ELR (cell line): ENCODE measurements around the gene KBTBD2.
"Not testable (repeated sequence)": the region's sequence is repeated elsewhere in the genome, so short reads cannot be mapped to it uniquely, and the experiment has no call there.

Experiments used
- DNase-seq: peaks from one replicate; pipeline ENCODE4 v3.0.0-alpha.2; 2015; ENCODE audit warnings: low read depth

Gene KBTBD2

DNA sequence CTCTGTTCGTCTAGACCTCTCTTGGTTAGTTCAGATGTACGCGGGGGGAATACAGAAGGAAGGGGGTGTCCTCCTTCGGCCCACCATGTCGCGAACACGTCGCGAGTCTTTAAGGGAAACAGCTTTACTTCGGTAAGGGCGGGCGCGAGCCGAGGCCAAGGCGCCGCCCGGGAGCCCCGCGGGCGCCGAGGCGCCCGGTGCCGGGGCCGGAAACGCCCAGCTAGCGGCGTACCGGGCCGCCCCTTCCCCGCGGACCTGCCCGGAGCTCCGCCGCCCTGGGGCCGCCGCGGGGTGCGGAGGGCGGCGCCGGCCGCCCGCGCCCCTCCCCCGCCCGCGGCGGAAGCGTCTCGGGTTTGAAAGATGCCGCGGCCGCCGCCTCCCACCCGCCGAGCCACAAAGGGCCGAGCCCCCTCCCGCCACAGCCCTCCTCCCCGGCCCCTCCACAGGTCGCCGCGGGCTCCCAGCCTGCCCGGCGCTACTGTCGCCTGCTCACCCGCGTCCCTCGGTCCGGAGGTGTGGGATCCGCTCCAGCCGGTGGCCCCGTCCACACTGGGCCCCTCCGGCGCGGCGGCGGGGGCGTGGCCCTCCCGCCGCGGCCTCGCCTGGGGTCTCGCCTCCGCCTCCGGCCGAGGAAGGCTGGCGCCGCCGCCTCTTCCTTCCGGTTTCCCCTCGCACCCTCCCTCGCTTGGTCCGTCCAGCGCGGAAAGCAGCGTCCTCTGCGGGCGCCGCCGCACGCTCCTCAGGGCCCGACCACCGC lies at the start of gene KBTBD2:
Gene KBTBD2, minus strand, starts transcription at position 718 of the 757 bp plus-strand sequence. CDS start 12,156 bp downstream, outside the sequence.
- DNase-seq = peak; percentile 93

- no peak for DNase-seq
Measured at GRCh38 chr7:32941181-32941580, 49.6 kb upstream of the KBTBD2 start.

GRCh38 chr7:32937344-32938174 lies 46.0 kb upstream of the KBTBD2 start:
- DNase-seq = peak; percentile 56

DNA sequence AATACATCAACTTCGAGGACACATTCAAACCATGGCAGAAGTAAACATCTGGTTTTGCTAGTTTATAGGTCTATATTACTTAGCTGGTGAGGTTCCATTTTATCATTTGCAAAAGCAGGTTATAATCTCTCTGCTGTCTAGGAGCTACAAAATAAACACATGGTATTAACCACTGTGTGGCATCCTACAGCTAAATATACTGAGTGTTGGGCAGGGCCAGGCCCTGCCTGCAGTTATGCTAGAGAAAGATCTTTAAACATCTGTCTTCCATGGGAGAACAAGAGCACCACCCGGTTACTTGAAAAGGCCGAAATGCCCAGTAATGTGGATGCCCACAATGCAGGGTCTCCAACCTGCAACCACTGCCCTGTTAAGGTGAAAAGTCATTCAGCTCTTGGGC lies 45.1 kb upstream of the KBTBD2 start:
- no peak for DNase-seq

DNA sequence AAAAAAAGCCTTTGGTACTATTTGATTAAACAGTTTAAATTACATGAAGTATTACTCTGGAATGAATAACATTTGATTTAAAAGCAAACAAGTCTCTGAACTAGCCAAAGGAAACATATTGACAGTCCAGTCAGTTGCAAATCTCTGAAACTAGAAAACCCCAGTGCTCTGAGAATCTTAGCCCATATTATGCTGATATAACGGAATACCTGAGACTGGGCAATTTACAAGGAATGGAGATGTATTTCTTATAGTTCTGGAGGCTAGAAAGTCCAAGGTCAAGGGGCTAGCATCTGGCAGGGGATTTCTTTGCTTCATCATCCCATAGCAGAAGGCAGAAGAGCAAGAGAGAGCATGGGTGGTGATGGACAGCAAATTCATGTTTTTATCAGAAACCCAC lies 44.0 kb upstream of the KBTBD2 start:
- no peak for DNase-seq

DNA sequence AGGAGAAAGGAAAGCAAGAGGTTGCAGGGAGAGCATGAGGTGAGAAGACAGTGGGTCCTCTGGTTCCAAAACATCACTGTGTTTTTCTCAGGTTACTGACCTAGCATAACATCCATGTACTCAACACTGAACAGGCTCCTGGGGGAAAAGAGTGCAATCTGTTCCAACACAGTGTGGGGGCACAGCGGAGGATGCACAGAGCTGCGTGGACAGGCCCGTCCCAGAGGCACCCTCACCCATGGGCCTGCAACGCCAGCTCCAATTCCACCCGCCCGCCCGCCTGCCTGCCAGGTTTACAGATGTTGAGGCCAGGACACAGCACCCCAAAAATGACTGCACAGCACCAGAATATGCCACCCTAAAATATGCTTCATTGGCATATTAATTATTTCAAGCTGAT lies 38.8 kb upstream of the KBTBD2 start:
- no peak for DNase-seq

DNA sequence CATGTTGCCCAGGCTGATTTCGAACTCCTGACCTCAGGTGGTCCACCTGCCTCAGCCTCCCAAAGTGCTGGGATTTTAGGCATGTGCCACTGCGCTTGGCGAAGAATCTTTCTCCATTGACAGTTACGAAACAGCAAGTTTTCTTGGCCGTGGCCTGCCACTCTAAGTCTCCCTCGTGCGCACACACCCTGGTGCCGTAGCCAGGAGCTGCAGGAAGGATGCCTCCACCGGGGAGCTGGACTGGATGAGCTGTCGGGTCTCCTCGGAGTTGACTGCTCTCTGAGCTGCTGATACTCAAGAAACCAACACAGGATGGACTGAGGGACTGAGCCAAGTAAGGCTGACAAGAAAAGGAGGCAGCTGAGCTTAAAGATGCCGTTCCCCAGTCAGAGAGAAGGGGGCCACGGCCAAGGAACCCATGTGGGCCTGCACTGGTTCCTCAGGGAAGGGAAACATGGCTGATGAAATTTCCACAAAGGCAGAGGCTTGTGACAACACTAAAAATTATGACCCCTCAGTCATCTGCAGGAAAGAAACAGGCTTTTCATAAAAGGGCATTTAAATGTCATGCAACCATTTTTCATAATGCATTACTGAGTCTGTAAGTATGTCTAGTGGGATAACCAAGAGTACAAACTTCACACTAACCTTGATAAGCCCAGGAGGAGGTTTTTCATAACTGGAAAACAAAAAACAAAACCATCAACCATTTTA lies 38.0 kb upstream of the KBTBD2 start:
- DNase-seq = no peak

- DNase-seq = no peak
Measured at GRCh38 chr7:32928785-32929298, 37.3 kb upstream of the KBTBD2 start.

GRCh38 chr7:32921896-32922295 lies 30.3 kb upstream of the KBTBD2 start:
- DNase-seq = peak; percentile 70

DNA sequence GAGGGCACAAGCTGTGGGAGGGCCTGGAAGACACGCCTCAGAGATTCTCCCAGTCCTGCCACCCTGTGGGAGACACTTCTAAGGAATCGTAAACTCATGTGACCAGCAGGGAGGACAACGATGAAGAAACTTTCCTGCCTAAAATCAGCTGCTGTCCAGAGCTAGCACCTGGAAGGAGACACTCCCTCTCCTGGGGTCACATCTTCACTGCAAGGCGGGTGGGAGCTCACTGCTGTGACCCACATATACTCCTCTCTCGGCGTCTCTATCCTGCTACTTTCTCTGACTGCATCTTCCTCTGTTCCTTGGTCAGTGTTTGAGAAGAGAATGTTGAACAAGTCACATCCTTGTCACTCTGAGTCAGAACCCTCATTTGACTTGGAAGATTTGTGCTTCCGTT lies 25.4 kb upstream of the KBTBD2 start:
- not testable (repeated sequence) for DNase-seq

- no peak for DNase-seq
Measured at GRCh38 chr7:32916006-32916405, 24.4 kb upstream of the KBTBD2 start.

- no peak for DNase-seq
Measured at GRCh38 chr7:32915041-32915536, 23.5 kb upstream of the KBTBD2 start.

DNA sequence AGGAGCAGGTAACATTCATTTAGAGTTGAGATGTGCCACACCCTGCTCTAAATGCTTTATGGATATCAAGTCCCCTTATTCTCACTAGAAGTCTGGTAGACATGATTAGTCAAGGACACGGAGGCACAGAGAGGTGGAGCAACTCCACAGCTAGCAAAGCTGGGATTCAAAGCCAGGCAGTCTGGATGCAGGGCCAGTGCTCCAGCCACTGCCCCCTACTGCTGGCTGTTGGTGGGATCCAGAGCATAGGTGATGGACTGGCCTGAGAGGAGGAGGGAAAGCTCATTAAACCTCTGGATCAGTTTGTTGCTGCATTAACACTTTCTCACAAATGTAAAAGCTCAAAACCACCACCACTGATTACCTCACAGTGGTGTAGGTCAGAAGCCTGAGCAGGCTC lies 22.6 kb upstream of the KBTBD2 start:
- DNase-seq = no peak

DNA sequence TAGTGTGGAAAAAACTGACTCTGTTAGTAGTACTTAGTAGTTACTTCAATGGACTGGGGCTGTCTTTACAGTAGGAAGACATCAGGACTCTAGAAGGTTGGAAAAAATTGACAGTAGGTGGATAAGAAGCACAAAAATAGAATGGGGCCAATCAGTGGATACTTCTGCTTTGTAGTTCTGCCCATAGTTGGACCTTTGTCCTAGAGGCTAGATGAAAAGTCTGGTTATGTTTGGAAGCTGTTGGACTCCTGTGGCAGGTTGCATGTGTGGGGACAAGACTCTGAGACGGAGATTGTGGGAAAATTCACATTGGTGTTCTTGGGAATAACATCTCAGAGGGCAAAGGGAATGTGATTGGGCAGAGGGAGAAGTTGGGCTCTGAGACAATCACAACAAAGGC lies 18.6 kb upstream of the KBTBD2 start:
- no peak for DNase-seq

DNA sequence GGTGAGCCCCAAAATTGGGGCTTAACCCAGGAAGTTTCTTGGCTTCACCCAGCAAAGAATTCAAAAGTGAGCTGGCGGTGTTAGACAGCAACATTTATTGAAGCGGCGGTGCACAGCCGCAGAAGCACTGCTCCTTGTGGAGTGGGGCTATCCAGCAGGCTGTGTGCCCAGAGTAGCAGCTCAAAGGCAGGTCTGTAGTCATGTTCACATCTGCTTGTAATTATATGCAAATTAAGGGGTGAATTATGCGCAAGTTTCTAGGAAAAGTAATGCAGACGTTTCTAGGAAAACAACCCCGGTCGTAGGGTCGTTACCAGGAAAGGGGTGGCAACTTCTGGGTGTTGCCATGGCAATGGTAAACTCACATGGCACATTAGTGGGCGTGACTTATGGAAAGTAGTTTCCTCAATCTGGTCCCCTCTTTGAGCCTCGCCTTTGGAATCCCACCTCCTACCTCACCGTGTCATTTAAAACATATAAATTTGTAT lies 13.7 kb upstream of the KBTBD2 start:
- peak; percentile 82 for DNase-seq

- no peak for DNase-seq
Measured at GRCh38 chr7:32901629-32902028, 10.1 kb upstream of the KBTBD2 start.

DNA sequence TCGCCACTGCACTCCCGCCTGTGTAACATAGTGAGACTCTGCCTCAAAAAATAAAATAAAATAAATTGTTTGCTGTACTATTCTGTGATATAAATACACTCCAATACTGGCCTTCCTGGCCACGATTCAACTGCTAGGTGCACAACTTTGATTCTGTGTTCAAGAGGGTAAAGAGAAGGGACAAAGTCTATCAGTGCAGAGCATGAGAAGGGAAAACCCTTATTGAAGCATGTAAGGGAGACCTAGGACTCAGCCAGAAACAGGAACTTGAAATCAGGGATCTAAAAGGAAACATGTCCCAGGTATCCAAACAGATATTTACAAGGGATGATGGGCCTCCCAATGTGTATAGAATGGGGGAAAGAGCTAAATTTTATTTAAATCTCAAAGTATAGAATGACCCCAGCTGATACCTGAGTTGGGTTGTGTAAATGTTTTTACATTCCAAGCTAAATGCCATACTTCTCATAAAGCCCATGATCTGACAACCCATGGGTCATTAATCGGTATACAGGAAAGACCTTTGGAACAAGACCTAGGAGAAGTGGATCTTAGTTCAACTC lies 9.0 kb upstream of the KBTBD2 start:
- DNase-seq = no peak

- not testable (repeated sequence) for DNase-seq
Measured at GRCh38 chr7:32897376-32897775, 5.8 kb upstream of the KBTBD2 start.

- no peak for DNase-seq
Measured at GRCh38 chr7:32896564-32897347, 5.2 kb upstream of the KBTBD2 start.

- no peak for DNase-seq
Measured at GRCh38 chr7:32894171-32894570, 2.6 kb upstream of the KBTBD2 start.

- DNase-seq = no peak
Measured at GRCh38 chr7:32893722-32894121, 2.2 kb upstream of the KBTBD2 start.
